MM.1S (cell line): ENCODE data around the gene FREM1.

Experiments
- EZH2 ChIP-seq: fragments of 300-600 bp; sonication (generic); optimal IDR thresholded peaks from 2 replicates; pipeline ENCODE3; 2017; ENCODE audit warnings: low read depth, mild to moderate bottlenecking, antibody characterized with exemption, low read length, mixed read lengths
- TF ChIP-seq, protein P1 (sequence below): fragments of 300-600 bp; sonication (generic); IDR thresholded peaks from 2 replicates; pipeline ENCODE4 v1.5.1; 2016; ENCODE audit warnings: antibody characterized with exemption, low read length, mixed read lengths

DNA sequence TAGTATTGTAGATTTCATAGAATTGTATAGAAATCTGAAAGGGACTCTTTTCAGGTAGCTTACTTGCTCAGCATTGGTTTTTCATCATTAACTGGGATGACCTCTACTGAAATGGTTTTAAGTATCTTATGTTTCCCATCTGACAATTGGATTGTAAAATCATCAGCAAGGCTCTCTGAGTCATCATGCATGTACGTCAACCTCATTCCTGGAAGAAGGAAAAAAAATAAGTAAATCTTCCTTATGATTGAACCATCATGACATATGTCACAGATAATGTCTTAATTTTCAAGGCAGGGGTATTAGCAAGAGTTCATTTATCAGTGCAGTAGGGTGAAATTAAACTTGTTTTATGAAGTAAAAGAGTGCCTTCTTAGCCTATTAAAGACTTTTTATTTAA lies 112.8 kb downstream of the FREM1 start:
- no peak for TF ChIP-seq EZH2
- TF ChIP-seq, protein P1, sequence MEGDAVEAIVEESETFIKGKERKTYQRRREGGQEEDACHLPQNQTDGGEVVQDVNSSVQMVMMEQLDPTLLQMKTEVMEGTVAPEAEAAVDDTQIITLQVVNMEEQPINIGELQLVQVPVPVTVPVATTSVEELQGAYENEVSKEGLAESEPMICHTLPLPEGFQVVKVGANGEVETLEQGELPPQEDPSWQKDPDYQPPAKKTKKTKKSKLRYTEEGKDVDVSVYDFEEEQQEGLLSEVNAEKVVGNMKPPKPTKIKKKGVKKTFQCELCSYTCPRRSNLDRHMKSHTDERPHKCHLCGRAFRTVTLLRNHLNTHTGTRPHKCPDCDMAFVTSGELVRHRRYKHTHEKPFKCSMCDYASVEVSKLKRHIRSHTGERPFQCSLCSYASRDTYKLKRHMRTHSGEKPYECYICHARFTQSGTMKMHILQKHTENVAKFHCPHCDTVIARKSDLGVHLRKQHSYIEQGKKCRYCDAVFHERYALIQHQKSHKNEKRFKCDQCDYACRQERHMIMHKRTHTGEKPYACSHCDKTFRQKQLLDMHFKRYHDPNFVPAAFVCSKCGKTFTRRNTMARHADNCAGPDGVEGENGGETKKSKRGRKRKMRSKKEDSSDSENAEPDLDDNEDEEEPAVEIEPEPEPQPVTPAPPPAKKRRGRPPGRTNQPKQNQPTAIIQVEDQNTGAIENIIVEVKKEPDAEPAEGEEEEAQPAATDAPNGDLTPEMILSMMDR = no peak
